Measurements from ENCODE around the gene COLGALT1.

The COLGALT1 gene

DNA sequence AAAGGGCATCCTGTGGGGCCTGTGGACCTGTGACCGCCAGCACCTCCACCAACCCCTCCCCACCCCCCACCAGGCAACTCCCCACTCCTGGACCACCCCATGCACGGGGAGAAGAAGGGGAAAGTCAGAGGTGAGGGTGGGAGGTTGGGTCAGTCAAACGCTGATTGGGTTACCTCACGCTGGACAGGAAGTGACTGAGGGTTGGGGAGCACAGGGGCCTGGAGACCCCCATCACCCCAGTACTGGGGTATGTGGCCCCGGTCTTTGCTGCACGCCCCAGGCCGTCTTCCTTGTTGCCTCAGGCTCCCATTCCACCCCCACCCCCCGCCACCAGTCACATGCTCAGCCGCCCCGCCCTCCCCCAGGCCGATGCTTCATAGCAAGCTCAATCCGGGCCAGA, 59.0 kb downstream of the COLGALT1 start:
- no peak overlapping the region for H3K4me3 ChIP-seq (ENCODE audit: low read depth, low read length)
- no peak for DNase-seq (ENCODE audit: low read depth)
- TF ChIP-seq, protein P1, sequence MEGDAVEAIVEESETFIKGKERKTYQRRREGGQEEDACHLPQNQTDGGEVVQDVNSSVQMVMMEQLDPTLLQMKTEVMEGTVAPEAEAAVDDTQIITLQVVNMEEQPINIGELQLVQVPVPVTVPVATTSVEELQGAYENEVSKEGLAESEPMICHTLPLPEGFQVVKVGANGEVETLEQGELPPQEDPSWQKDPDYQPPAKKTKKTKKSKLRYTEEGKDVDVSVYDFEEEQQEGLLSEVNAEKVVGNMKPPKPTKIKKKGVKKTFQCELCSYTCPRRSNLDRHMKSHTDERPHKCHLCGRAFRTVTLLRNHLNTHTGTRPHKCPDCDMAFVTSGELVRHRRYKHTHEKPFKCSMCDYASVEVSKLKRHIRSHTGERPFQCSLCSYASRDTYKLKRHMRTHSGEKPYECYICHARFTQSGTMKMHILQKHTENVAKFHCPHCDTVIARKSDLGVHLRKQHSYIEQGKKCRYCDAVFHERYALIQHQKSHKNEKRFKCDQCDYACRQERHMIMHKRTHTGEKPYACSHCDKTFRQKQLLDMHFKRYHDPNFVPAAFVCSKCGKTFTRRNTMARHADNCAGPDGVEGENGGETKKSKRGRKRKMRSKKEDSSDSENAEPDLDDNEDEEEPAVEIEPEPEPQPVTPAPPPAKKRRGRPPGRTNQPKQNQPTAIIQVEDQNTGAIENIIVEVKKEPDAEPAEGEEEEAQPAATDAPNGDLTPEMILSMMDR (IDR thresholded peaks at IDR 0.05; ENCODE audit: insufficient read depth, low read depth, low read length, missing control alignments), result no peak

- TF ChIP-seq, protein P1 (IDR thresholded peaks at IDR 0.05; ENCODE audit: insufficient read depth, low read depth, low read length, missing control alignments), result no peak
- no peak overlapping the region; the same call in 1 of the 2 replicates for H3K4me3 ChIP-seq (ENCODE audit: low read depth, low read length)
- DNase-seq (ENCODE audit: low read depth), result no peak
Observed at GRCh38 chr19:17615889-17616685, 60.6 kb downstream of the COLGALT1 start.

DNA sequence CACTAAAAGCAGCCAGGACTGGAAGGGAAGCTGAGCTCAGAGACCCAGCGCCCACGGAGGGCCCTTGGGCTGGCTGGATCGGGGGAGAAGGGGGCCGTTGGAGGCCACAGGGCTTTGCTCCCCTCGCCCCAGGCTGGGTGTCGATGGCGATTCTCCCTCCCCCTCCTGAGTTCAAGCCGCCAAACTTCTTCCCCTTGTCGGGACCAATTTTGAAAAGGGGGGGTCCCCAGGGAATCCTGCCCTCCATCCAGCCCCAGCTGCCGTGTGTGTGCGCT, 61.2 kb downstream of the COLGALT1 start:
- DNase-seq (ENCODE audit: low read depth), result no peak
- H3K4me3 ChIP-seq (ENCODE audit: low read depth, low read length), result no peak overlapping the region; the same call in 1 of the 2 replicates
- TF ChIP-seq, protein P1 (IDR thresholded peaks at IDR 0.05; ENCODE audit: insufficient read depth, low read depth, low read length, missing control alignments), result no peak

- no peak overlapping the region for H3K4me3 ChIP-seq (ENCODE audit: low read depth, low read length)
- peak; percentile 41 for DNase-seq (ENCODE audit: low read depth)
- TF ChIP-seq, protein P1 (IDR thresholded peaks at IDR 0.05; ENCODE audit: insufficient read depth, low read depth, low read length, missing control alignments), result no peak
Observed at GRCh38 chr19:17616961-17617806, 61.7 kb downstream of the COLGALT1 start.

- TF ChIP-seq, protein P1 (IDR thresholded peaks at IDR 0.05; ENCODE audit: insufficient read depth, low read depth, low read length, missing control alignments), result no peak
- DNase-seq (ENCODE audit: low read depth), result no peak
- no peak overlapping the region for H3K4me3 ChIP-seq (ENCODE audit: low read depth, low read length)
Observed at GRCh38 chr19:17617807-17618192, 62.4 kb downstream of the COLGALT1 start.

DNA sequence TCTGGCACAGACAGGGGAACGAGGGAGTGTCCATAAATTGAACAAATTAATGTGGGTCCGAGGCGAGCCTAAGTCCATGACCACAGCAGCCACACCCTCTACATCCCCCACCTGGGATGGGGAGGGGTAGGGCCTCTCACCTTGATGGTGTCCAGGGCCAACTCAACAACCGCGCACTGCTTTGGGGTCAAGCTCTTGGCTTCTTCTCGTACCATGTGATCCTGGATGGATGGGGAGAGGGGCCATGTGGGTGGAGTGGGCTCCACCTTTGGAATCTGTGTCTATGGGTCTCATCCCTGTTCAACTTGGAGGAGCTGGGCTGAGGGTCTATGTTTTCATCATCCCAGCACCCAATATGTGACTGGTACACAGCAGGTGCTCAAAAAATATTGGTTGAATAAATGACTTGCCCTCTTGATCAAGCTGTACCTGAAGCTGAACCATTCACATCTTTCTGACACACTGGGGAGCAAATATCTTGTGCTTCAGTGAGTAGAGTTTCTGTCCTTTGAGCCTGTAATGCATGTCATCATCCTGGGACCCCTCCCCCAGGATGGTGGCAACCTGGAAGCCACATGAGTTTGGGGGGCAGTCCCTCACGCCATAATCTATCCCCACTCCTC, 62.9 kb downstream of the COLGALT1 start:
- no peak for DNase-seq (ENCODE audit: low read depth)
- TF ChIP-seq, protein P1 (IDR thresholded peaks at IDR 0.05; ENCODE audit: insufficient read depth, low read depth, low read length, missing control alignments), result no peak
- H3K4me3 ChIP-seq (ENCODE audit: low read depth, low read length), result no peak overlapping the region

All from GM12865 (cell line).